Smooth muscle cell of the brain vasculature (primary cell): ENCODE measurements around the gene RAB37.

Experiments
- DNase-seq: peaks from one replicate; pipeline ENCODE4 v3.0.0-alpha.2; 2012; ENCODE audit warnings: low read depth, low spot score

The RAB37 gene

DNA sequence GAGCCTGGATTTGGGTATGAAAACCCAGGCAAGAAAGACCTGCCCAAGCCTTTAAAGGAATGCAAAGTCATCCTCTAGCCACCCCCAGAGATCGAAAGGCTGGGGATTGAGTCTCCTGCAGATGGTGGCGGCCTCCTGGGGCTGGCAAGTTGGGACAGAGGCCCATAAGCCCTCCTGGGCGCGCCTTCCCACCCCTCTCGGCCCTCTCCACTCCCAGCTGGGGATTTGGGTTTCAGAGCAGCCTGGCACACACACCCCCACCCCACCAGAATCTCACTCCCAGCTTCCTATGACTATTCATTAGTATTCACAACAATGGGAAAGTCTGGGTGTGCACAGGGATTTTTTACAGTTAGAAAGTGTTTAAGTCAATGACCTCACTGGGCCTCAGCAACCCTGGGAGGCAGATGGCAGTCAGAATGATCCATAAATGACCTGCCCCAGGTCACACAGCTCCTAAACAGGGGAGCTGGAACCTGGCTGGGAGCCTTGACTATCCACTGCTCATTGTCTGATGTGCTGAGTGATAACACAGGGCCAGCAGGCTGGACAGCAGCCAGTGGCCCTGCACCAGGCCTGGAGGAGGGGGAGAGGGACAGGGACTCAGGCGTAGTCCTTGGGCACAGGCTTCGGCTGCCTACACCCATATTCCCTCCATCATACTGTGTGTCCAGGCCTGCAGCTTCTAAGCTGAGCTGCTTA, 23.5 kb downstream of the RAB37 start:
- DNase-seq = no peak

DNA sequence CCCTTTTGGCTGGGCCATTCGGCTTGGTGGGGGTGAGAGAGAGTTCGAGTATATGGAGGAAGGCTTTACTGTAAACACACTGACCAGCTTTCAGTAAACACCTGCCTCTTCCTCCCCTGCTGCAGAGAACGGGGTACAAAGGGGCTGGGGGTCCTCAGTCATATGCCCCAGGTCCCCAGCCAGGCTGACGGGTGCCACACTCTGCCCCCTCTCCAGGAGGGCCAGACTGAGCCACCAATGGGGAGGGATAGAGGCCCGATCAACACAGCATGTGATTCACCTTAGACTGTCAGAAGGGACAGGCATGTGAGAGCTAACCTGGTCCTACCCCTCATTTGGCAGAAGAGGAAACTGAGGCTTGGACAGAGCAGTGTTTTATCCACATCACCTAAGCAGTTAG, 24.4 kb downstream of the RAB37 start:
- no peak for DNase-seq

DNA sequence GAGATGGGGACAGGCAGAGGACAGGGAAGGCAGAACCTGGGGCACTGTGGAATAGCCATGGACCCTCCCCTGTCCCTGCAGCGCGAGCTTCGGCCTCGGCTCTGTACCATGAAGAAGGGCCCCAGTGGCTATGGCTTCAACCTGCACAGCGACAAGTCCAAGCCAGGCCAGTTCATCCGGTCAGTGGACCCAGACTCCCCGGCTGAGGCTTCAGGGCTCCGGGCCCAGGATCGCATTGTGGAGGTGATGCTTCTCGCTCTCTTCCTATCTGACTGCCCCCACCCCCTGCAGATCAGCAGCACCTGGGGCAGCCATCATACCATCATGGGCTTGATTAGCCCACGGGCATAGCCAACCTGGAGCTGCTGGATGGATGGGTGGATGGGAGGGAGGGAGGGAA, 24.9 kb downstream of the RAB37 start:
- DNase-seq = no peak

DNA sequence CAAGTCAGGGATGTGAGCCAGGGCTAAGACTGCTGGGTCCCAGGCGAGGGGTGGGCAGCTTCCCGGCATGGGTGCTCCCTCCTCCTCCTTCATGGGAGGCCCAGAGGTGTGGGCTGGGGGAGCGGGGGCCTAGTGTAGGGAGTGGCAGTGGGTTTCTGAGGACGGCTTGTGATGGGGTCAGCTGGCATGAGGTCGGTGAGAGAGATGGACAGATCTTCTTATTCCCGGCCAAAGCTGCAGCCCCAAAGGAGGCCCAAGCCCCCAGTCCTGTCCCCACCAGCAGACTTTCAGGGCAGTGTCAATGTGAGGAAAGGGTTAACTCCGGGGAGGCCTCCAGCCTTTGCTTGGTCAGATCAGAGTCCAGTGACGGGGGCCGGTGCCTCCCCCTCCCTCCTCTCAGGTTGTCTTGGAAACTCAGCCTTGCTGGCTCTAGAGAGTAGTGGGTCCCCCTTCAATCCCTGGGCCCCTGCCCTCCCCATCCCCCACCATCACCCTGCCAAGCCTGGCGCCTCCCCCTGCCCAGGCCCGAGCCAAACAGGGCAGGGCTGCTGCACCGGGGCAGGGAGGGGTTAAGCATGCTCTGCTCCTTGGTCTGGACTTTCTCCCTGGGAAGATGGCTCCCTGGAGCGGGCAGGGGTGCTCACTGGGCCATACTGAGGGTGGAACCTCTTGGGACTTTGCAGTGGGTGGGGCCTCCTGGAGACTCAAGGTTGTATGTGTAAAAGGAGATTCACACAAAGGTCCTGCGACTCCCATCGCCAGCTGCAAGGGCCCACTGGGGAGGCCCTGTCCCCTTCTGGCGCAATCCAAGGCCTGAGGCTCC, 26.7 kb downstream of the RAB37 start:
- no peak for DNase-seq

DNA sequence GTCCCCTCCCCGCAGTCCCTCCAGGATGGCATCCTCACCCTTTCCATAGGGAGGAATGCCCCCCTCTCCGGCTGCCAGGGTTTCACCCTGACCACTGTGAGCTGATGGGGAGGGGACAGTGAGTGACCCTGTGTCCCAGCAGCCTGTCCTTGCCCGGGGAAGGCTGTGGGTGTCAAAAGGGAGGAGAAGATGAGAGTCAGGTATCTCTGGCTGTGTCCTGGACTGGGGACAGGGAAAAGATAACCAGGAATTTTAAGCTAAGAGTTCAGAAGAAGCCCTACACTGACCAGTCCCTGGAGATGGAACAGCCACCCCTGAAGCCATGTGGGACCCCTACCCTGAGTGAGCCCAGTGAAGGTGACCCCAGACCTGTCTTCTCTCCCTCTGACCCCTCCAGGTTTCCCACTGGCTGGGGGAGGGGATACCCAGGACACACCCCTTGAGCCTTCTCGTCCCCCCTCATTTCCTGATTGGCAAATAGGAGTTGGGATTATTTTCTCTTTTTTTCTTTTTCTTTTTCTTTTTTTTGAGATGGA, 27.8 kb downstream of the RAB37 start:
- DNase-seq = no peak

DNA sequence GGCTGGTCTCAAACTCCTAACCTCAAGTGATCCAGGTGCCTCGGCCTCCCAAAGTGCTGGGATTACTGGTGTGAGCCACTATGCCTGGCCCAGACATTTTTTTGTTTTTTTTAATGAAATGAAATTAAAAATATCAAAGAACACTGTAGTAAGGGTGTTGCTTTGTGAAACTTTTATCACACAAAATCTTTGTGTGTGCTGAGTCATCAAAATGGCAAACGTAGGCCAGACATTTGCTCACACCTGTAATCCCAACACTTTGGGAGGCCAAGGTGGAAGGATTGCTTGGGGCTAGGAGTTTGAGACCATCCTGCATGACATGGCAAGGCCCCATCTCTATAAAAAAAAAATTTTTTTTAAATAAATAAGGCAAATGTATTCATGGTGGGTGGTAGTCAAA, 29.4 kb downstream of the RAB37 start:
- no peak for DNase-seq

DNA sequence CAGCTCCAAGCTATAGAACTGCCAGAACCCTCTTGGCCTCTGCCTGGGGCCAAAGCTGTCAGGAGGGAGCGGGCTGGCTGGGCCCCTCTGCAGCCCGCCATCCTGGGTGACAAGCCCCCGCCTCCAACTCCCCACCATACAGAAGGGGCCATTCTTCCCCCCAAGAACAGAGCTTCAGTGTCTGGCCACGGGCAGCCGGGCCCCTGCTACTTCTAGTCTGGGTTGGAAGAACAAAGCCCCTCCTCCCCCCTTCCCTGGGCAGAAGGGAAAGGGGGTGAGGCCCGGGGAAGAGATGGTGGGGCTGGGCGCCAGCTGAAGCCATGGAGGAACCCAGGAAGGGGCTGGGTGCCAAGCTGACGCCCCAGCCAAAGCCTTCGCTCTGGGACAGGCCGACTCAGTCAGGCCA, 30.1 kb downstream of the RAB37 start:
- no peak for DNase-seq

DNA sequence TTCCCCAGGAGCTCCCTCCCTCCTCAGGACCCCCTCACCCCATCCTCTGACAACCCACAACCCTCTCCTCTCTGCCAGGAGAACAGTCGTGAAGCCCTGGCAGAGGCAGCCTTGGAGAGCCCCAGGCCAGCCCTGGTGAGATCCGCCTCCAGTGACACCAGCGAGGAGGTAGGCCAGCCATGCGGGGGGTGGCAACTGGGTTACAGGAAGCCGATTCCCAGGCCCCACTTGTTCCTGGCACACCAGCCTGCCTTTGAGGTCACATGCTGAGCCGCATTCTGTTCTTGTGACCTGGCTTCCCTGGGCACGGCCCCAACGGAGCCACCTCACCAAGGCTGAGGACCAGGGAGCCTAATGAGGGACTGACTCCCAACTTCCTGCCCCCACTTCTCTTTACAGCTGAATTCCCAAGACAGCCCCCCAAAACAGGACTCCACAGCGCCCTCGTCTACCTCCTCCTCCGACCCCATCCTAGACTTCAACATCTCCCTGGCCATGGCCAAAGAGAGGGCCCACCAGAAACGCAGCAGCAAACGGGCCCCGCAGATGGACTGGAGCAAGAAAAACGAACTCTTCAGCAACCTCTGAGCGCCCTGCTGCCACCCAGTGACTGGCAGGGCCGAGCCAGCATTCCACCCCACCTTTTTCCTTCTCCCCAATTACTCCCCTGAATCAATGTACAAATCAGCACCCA, 31.2 kb downstream of the RAB37 start:
- DNase-seq = no peak

DNA sequence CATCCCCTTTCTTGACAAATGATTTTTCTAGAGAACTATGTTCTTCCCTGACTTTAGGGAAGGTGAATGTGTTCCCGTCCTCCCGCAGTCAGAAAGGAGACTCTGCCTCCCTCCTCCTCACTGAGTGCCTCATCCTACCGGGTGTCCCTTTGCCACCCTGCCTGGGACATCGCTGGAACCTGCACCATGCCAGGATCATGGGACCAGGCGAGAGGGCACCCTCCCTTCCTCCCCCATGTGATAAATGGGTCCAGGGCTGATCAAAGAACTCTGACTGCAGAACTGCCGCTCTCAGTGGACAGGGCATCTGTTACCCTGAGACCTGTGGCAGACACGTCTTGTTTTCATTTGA, 31.7 kb downstream of the RAB37 start:
- DNase-seq = no peak

DNA sequence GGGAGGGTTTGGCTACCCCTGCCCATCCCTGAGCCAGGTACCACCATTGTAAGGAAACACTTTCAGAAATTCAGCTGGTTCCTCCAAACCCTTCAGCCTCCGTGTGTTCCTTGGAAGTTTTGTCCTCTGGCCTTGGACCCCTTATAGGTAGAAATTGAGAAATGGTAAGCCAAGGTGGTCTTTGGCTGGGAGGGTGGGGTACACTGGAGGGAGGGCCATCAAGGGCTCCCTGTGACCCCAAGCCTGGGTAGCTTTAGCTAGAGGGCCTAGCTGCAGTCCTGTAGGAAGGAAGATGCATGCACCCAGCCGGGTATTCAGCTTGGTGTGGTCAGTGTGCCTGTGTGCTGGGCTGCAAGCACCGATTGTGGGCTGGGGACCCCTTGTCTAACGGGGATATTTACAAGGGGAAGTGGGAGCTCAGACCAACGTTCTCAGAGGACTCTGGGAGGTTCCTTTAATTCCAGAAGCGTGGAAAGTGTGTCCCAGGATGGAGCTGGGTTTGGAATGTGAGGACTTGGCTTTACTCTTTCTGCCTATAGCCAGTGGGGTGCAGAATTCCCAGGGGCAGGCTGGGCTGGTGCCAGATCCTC, 32.3 kb downstream of the RAB37 start:
- no peak for DNase-seq

DNA sequence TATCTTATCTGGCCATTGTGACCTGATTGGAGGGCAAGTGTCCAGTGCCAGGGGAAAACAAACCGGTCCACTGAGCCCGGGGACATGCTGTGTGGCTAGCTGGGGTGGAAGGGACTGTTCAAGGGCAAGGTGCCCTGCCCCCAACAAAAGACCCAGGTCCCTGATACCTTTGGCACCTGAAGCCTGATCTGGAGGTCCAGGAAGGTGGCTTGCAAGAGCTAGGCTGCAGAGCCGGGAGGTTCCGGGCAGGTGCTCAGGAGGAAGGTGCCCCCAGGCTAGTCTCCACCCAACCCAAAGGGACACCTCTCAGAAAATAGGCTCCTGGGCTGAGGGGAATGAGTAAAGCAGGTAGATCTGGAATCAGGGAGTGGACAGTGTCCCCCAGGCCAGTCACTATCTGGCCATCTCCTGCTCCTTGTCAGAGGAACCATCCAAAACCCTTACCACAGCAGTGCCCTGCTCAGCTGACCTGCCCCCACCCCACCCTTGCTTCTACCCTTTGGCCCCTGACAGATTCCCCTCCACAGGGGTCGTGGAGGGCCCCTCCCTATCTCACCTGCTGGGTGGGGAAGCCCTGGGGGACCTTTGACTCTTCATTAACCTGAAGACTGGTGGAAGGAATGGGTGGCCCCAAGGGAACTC, 32.9 kb downstream of the RAB37 start:
- DNase-seq = no peak

DNA sequence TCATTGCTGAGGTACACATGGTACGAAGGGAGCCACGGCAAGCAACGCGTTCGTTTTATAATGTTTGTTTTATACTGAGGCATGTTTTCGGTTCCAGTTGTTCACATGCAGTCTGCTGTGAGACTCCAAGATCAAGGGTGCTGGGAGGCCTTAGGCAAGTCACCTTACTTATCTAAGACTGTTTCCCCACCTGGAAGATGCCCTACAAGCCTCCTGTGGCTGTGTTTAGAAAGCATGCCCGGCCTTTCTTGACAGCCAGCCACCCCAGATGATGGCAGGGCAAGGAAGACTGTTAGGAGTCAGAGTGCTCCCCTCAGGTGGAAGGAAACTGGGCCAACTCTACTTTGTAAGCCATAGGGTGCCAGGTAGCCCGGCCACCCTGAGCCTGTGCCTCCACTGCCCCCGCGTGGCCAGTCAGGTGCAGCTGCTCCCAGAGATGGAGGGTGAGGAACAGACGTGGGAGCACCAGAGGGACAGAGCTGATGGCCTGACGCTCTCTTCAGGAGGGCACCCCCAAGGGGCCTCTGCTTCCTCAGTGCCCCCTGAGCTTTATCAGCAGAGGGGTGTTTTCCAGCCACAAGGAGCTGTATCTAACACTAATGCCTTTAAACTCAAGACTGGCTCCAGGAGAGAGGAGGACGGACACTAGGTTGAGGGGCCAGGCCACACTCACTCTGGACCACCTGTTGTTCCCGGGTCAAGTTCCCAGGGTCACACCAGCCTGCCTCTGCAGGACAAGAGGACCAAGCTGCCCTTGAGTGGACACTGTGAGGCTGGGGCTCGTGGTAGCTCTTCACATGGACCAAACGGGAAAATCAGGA, 33.7 kb downstream of the RAB37 start:
- no peak for DNase-seq

DNA sequence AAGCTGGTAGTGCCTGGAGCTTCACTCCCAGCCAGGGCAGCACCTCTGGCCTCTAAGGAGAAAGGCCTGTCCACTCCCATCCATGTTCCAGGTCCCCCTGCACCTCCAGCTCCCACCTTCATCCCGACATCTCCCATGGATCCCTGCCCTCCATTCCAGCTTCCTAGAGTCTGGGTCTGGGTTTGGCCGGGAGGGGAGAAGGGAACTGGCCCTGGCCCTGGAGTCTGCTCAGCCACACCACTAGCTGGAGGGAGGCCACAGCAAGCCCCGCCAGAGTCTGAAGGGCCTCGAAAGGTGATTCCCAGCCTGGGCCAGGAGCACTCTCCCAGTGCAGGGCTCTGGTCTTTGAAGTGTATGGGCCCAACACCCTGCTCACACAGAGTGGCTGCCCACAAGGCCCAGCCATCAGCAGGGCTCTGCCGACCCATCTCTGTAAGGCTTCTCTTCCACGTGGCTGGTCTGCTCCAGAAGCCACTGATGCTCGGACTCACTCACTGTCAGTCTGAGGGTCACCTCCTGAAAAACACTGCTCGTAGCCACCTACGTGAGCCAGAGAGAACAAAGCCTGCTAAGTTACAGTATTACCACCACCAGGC, 34.4 kb downstream of the RAB37 start:
- no peak for DNase-seq

DNA sequence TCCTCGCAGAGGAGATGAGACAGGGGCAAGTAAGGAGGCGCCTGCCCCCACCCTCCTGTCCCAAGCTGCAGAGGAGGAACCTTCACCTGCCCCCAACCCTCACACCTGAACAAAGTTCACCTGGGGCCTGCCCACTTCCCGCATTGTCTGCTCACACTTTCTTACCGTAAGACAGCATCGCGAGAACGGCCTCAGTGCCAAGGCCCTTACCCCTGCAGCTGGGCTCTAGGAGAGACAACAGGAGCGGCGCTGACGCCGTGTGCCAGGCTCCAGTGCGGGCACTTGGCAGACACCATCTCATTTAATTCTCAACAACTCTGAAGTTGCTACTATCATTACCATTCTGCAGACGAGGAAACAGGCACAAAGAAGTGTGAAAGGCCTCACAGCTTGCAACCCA, 35.0 kb downstream of the RAB37 start:
- no peak for DNase-seq

DNA sequence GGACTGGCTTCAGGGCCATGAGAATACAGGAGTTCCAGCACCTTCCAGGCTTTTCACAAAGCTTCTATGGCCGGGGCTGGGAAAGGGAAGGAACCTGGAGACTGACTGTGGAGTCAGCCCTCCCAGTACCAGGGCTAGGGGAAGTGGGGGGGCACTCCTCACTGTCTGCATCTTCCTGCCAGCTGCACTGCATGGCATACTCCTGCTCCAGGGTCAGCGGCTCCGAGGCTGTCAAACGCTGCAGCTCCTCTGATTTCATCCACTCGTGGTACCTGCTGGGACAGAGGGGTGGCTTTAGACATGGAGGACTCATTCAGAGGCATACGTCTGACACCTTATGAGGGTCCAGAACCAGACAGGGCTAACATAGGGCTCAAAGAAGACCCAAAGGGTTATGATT, 36.4 kb downstream of the RAB37 start:
- DNase-seq = no peak

DNA sequence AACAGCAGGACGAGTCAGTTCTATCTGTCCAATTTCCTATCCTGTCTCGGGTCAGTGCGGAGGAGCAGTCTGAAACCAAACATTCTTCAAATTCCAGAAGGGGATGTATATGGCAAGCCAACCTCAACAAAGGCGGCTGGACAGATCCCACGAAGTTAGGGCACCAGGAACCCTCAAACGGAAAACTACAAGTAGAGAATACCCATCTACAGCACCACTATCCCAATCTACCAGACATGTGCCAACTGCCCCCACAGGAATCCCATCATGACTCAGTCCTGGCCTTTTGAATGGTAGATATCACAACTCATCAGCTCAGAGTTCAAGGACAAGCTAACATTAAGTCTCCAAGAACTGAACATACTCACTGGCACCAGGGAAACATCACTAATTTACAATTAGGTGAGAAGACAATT, 36.8 kb downstream of the RAB37 start:
- DNase-seq = no peak

DNA sequence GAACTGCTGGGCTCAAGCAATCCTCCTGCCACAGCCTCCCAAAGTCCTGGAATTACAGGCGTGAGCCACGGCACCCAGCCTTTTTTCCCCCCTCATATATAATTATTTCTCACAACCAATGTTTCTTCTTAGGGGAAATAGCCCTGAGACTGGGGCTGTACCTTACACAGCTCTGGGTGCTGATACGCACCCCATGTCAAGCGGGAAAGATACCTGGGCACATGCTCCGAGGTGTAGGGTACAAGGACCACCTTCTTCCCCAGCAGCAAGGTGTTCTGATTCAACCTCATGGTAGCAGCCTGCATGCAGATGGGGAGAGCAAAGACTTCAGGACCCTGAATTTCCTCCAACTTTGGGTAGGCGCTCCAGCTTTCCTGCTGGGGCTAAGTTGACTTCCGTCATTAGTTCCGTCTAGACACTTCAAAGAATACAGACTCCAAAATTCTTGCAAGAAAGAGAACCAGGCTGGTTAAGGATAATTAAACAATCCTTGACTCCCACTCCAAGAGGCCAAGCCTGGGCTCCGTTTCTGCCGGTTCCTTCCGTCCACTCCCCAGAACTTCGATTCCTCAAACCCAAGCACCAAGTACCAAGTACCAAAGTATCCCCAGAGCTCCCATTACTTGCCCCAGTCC, 38.5 kb downstream of the RAB37 start:
- DNase-seq = no peak

DNA sequence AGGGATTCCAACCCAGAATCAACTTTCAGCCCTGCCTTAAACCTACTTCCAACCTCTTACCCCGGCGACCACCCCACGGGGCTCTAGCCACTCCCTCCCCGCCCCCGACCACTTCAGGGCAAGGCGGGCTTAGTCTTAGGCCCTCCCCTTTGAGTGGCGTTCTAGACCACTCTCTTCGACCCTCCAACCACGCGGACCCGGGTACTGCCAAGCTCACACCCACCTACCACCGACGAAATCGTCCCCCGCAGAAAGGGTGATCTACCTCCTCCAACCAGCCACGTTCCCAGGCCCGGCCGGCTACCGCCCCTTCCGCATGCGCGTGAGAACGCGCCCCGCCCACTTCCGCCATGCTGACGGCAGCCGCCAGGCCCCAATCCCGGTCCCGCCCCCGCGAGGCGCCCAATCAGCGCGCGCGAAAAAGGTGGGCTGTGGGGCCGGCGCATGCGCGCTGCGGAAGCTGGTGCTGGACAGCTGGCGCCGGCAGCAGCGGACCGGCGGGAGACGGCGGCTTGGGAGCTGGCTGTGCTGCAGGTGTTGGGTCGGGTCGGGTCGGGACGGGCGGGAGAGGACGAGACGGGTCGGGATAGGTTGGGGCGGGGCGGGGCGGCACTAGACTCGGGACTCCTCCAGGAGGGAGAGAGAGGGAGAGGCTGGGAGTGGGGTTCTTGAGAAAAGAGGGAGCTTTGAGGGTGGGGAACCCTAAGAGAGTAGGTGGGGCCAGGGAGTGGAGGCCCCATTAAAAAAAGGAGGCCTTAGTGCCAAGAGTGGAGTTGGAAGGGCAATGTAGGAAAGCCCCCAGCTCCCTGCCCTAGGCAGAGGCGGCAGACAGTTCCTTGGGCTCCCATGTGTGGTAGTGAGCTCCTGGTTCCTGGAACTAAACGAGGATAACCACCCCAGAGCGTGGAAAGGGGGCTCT, 39.2 kb downstream of the RAB37 start, which contains the start of gene NAT9:
Gene NAT9 (minus strand): TSS at position 302 of the 919 bp plus-strand sequence. CDS start 647 bp downstream, outside the sequence.
- peak; percentile 88 for DNase-seq

DNA sequence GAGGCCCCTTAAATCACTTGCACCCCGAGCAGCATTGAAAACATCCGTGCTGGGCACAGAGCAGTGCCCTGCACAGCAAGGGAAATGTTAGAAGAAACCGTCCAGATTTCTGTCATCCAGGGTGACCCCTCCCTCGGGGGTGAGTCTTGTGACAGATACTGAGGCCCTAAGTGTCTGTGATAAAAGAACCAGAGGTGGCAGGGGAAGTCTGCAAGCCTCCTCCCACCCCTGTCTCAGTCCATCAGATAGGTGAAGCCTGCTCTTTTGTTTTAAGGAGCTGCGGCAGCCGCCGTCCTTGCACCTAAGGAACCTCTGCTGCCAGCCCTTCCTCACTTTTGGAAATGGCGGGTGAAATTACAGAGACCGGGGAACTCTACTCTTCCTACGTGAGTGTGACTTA, 39.9 kb downstream of the RAB37 start:
- no peak for DNase-seq
